H1 (cell line): ENCODE results near the gene CLCN5. TPM values are rescaled to one million over a fixed set of nuclear protein-coding genes. Genes with fewer than 3 reads are reported as not detected.

ENCODE experiments used
- CHD2 ChIP-seq: IDR thresholded peaks from 2 replicates; pipeline ENCODE4 v1.6.1; 2012; ENCODE audit warnings: low read length, improper control_type of control experiment
- FOSL1 ChIP-seq: IDR thresholded peaks from 2 replicates; pipeline ENCODE4 v1.6.1; 2011; ENCODE audit warnings: mild to moderate bottlenecking, low read depth, low read length, moderate library complexity; ENCODE audit not compliant: insufficient read depth
- PHF8 ChIP-seq: fragments of 200-600 bp; sonication (generic); conservative IDR thresholded peaks from 2 replicates; pipeline ENCODE4 v1.7.1; 2012; ENCODE audit warnings: low read depth, mild to moderate bottlenecking, inconsistent platforms, low read length, moderate library complexity
- SP1 ChIP-seq: IDR thresholded peaks from 2 replicates; pipeline ENCODE4 v1.6.1; 2011; ENCODE audit warnings: low read depth, low read length
- polyA plus RNA-seq, 7 experiments: library from polyadenylated mRNA; depleted of rRNA in 3 of 7; stranded (reverse) in 5 of 7; unstranded in 2 of 7; fragments of >200 nt in 5 of 7; fragments of 200-250 nt in 2 of 7; gene quantifications; 1 replicate in 5 of 7; 2 replicates in 1 of 7; 4 replicates in 1 of 7; pipeline versions ENCODE4 v1.2.1 to v1.2.3, GENCODE V29; 2011 to 2013; ENCODE audit warnings: missing spikeins in 2 of 7, mixed read lengths in 2 of 7
- total RNA-seq: library from RNA; stranded (reverse); fragmentation: NEBNext Ultra II Directional; extraction: Animal tissue kit (Norgen Biotek cat#: 25700); gene quantifications from 2 replicates; pipeline ENCODE4 v1.2.1, GENCODE V29; 2021

CLCN5 gene
- total and polyA plus RNA-seq, 2 of the 8 experiments (the other 6 are each of a cell fraction or from before 2014, with no cell fraction given): 4.2 to 9.7 TPM

DNA sequence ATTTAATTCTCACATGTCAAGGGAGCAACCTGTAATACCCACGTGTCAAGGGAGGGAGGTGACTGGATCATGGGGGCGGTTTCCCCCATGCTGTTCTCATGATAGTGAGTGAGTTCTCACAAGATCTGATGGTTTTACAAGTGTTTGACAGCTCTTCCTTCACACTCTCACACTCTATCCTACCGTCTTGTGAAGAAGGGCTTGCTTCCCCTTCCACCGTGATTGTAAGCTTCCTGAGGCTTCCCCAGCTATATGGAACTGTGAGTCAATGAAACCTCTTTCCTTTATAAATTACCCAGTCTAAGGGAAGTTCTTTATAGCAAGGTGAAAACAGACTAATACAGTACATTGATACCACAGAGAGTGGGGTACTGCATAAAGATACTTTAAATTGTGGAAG lies 25.4 kb upstream of the CLCN5 start (continued):
- TF ChIP-seq FOSL1: no peak
- TF ChIP-seq CHD2: no peak
- TF ChIP-seq SP1: no peak
- no peak for TF ChIP-seq PHF8
